ENCODE data around the gene MAP2K6.

DNA sequence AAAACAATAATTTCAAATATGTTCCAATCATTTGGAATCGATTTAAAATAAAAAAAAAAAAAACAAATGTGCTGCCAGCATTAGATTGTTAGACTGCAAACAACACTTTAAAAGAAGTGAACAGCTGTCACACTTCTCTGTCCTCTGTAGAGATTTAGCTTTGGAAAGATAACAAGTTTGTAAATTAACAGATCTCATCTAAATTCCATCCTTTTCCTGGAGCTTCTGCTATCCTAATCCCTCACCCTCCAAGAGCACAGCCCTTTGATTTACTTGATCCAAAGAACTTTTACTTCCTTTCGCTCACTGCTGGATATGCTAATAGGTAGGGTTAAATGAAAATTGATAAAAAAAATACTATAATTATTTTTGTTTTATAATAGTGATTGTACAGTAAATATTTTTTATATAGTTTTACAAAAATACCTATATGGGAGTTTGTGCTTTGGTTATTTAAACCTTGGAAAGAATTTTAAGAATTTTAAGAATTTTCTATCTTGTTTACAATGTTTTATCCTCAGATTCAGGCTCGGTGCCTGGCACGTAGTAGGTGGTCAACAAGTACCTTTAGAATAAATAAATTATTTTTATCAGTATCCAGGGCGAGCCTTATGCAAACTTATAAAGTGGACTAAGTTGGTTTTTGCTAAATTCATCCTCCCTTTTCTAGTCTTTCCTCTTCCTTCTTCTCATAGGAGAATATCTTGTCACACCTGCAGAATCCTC lies 21.6 kb downstream of the MAP2K6 start:
- TF ChIP-seq, protein P1, sequence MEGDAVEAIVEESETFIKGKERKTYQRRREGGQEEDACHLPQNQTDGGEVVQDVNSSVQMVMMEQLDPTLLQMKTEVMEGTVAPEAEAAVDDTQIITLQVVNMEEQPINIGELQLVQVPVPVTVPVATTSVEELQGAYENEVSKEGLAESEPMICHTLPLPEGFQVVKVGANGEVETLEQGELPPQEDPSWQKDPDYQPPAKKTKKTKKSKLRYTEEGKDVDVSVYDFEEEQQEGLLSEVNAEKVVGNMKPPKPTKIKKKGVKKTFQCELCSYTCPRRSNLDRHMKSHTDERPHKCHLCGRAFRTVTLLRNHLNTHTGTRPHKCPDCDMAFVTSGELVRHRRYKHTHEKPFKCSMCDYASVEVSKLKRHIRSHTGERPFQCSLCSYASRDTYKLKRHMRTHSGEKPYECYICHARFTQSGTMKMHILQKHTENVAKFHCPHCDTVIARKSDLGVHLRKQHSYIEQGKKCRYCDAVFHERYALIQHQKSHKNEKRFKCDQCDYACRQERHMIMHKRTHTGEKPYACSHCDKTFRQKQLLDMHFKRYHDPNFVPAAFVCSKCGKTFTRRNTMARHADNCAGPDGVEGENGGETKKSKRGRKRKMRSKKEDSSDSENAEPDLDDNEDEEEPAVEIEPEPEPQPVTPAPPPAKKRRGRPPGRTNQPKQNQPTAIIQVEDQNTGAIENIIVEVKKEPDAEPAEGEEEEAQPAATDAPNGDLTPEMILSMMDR (IDR thresholded peaks at IDR 0.05): no peak
- TF ChIP-seq POLR2A (IDR thresholded peaks at IDR 0.05): no peak

Data from Peyer's patch (tissue), 4 donors.